HUES6 (cell line): ENCODE data around the gene SKAP2.

Source experiments
- H3K27ac ChIP-seq: 2 replicates; pipeline ENCODE4 v1.7.0; 2013; ENCODE audit warnings: low read depth, mild to moderate bottlenecking, low read length, inconsistent platforms
- H3K27me3 ChIP-seq: 2 replicates; pipeline ENCODE4 v1.6.1; 2013; ENCODE audit warnings: low read length; ENCODE audit not compliant: control insufficient read depth, insufficient read depth
- H3K36me3 ChIP-seq: 2 replicates; pipeline ENCODE4 v1.6.1; 2013; ENCODE audit warnings: low read length; ENCODE audit not compliant: control insufficient read depth, insufficient read depth
- H3K4me1 ChIP-seq: 2 replicates; pipeline ENCODE4 v1.6.1; 2013; ENCODE audit warnings: low read length; ENCODE audit not compliant: control insufficient read depth, insufficient read depth
- H3K4me3 ChIP-seq: 2 replicates; pipeline ENCODE4 v1.5.1; 2013; ENCODE audit warnings: low read depth, low read length
- H3K9ac ChIP-seq: one replicate; pipeline ENCODE4 v1.6.1; 2013; ENCODE audit warnings: mild to moderate bottlenecking, low read length
- H3K9me3 ChIP-seq: 2 replicates; pipeline ENCODE4 v1.6.1; 2013; ENCODE audit warnings: low read depth, low read length; ENCODE audit not compliant: control insufficient read depth, insufficient read depth

Gene SKAP2

DNA sequence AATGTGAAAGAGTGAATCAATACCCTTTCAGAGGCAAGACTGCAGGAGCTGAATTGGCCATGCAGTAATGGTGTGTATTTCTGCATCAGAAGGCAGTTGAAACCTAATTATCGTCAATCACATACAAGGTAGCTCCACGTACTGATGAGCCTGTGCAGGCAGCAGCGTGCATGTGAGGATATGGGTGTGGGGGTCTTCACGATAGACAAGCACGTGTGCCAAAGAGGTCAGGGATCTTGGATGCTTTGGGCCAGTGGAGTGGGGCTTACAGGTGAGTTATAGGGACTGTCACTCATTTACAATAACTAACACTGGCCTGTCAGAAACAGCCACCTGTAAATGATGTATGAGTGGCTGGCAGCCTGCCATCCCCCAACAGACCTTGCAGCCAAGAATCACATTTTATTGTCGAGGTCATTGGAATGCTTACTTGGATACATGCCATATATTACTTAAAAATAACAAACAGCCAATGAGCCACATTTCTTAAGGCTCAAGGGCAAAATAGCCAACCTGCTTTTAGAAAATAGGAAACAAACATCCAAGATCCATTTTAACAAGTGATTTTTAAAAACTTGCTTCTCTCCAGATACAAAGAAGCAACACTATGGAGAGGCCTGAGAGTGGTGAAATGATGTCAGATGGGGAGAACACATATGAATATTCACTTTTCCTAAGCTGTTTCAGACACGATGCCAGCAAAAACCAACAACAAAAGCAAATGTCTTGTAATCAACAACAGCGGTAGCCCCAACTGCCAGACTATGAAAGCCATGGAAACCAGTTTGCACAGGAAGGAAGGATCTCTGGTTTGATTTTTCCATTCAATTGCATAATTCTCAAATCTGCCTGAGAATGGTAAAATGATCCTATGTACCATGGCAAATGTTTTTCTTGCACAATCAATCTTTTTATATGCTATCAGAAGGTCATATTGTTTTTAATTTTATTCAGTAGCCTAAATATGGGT lies 210.7 kb downstream of the SKAP2 start:
- Histone ChIP-seq H3K36me3 (no peaks in the 10 kb centered on the region), H3K27ac (no peak overlapping the region; the same call in 1 of the 2 replicates), H3K27me3 (no peaks in the 10 kb centered on the region), H3K4me1 (peaks cover 44% of the 10 kb centered on the region), H3K9me3 (no peaks in the 10 kb centered on the region), H3K9ac (no peak overlapping the region), H3K4me3 (no peak overlapping the region)

GRCh38 chr7:26652401-26653100 lies 211.8 kb downstream of the SKAP2 start:
- Histone ChIP-seq H3K4me3 (no peak overlapping the region), H3K9ac (no peak overlapping the region), H3K27me3 (no peaks in the 10 kb centered on the region), H3K9me3 (no peaks in the 10 kb centered on the region), H3K36me3 (no peaks in the 10 kb centered on the region), H3K27ac (no peak overlapping the region), H3K4me1 (peaks cover 33% of the 10 kb centered on the region)

- Histone ChIP-seq H3K36me3 (no peaks in the 10 kb centered on the region), H3K9ac (no peak overlapping the region), H3K4me3 (no peak overlapping the region), H3K27me3 (no peaks in the 10 kb centered on the region), H3K4me1 (peaks cover 12% of the 10 kb centered on the region), H3K27ac (no peak overlapping the region), H3K9me3 (no peaks in the 10 kb centered on the region)
Observed at GRCh38 chr7:26650103-26650502, 214.3 kb downstream of the SKAP2 start.

GRCh38 chr7:26649388-26649787 lies 215.0 kb downstream of the SKAP2 start:
- H3K27me3 ChIP-seq = no peaks in the 10 kb centered on the region
- H3K27ac ChIP-seq = no peak overlapping the region
- no peak overlapping the region for H3K9ac ChIP-seq
- no peaks in the 10 kb centered on the region for H3K9me3 ChIP-seq
- H3K36me3 ChIP-seq = no peaks in the 10 kb centered on the region
- peaks cover 12% of the 10 kb centered on the region for H3K4me1 ChIP-seq
- no peak overlapping the region for H3K4me3 ChIP-seq

DNA sequence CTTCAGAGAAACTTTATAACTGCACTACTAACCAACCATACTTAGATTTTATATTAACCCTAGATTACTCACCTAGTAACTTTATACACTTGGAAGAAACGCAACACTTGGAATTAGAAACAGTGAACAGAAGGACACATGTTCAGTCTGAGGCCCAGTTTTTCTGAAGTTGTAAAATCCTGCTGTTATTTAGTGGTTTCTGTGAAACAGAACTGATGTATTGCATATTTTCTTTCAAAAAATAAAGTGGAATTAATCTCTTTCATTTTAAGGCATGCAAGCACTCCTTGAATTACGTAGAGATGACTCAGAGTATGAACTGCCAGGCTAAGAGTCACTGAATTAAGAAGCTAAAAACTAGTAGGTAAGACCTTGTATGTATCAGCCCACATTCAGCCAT lies 215.8 kb downstream of the SKAP2 start:
- no peaks in the 10 kb centered on the region for H3K36me3 ChIP-seq
- H3K27me3 ChIP-seq = no peaks in the 10 kb centered on the region
- H3K9me3 ChIP-seq = no peaks in the 10 kb centered on the region
- no peak overlapping the region for H3K9ac ChIP-seq
- peaks cover 4% of the 10 kb centered on the region; the same call in 1 of the 2 replicates for H3K4me1 ChIP-seq
- H3K27ac ChIP-seq = no peak overlapping the region
- no peak overlapping the region for H3K4me3 ChIP-seq

GRCh38 chr7:26646336-26647048 lies 217.9 kb downstream of the SKAP2 start:
- Histone ChIP-seq H3K36me3 (no peaks in the 10 kb centered on the region), H3K27me3 (no peaks in the 10 kb centered on the region), H3K4me3 (no peak overlapping the region), H3K9ac (no peak overlapping the region), H3K27ac (no peak overlapping the region), H3K9me3 (no peaks in the 10 kb centered on the region), H3K4me1 (no peaks in the 10 kb centered on the region)

GRCh38 chr7:26645121-26645520 lies 219.3 kb downstream of the SKAP2 start:
- Histone ChIP-seq H3K4me3 (no peak overlapping the region), H3K4me1 (no peaks in the 10 kb centered on the region), H3K36me3 (no peaks in the 10 kb centered on the region), H3K27ac (no peak overlapping the region), H3K9me3 (no peaks in the 10 kb centered on the region), H3K9ac (no peak overlapping the region), H3K27me3 (no peaks in the 10 kb centered on the region)

DNA sequence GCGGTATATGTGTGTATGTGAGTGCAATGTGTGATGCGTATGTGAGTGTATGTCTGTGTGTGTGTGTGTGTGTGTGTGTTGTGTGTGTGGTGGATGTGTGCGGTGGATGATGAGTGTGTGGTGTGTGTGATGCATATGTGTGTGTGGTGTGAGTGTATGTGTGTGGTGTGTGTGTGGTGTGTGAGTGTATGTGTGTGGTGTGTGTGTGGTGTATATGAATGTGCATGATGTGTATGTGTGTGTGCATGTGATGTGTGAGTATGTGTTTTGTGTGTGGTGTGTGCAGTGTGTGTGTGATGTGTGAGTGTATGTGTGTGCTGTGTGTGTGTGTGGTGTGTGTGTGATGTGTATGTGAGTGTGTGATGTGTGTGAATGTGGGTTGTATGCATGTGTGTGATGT lies 222.0 kb downstream of the SKAP2 start:
- Histone ChIP-seq H3K36me3 (no peaks in the 10 kb centered on the region), H3K9me3 (no peaks in the 10 kb centered on the region), H3K9ac (no peak overlapping the region), H3K4me1 (no peaks in the 10 kb centered on the region), H3K4me3 (no peak overlapping the region), H3K27ac (no peak overlapping the region), H3K27me3 (no peaks in the 10 kb centered on the region)

DNA sequence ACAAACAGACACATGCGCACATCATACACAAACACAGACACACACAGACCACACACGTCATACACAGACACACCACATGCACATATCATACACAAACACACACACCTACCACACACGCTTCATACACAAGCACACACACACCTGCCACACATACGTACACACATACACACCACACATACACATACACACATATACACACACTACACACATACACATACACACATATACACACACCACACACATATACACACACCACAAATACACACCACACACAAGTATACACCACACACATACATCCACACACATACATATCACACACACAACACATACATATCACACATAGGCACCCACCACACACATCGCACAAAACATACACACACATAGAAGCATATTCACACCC lies 224.7 kb downstream of the SKAP2 start:
- no peaks in the 10 kb centered on the region for H3K27me3 ChIP-seq
- no peak overlapping the region for H3K9ac ChIP-seq
- no peaks in the 10 kb centered on the region for H3K36me3 ChIP-seq
- no peak overlapping the region for H3K4me3 ChIP-seq
- no peak overlapping the region for H3K27ac ChIP-seq
- no peaks in the 10 kb centered on the region for H3K4me1 ChIP-seq
- H3K9me3 ChIP-seq = no peaks in the 10 kb centered on the region

DNA sequence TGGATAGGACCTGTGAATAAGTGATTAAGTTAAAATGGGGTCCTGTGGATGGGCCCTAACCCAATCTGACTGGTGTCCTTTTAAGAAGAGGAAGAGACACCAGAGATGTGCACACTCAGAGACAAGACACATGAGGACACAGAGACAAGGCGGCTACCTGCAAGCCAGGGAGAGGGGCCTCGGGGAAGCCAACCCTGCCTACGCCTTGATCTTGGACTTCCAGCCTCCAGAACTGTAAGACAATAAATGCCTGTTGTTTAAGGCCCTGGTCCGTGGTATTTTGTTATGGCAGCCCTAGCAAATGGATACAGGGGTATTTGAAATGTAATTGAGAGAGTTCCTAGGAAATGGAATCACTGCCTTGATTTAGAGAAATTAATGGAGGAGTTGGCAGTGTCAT lies 225.3 kb downstream of the SKAP2 start:
- Histone ChIP-seq H3K4me1 (no peaks in the 10 kb centered on the region), H3K9me3 (no peaks in the 10 kb centered on the region), H3K9ac (no peak overlapping the region), H3K27me3 (no peaks in the 10 kb centered on the region), H3K36me3 (no peaks in the 10 kb centered on the region), H3K27ac (no peak overlapping the region), H3K4me3 (no peak overlapping the region)

GRCh38 chr7:26638140-26638539 lies 226.2 kb downstream of the SKAP2 start:
- no peak overlapping the region for H3K27ac ChIP-seq
- H3K36me3 ChIP-seq = no peaks in the 10 kb centered on the region
- H3K9me3 ChIP-seq = no peaks in the 10 kb centered on the region
- no peaks in the 10 kb centered on the region for H3K4me1 ChIP-seq
- no peak overlapping the region for H3K4me3 ChIP-seq
- H3K27me3 ChIP-seq = no peaks in the 10 kb centered on the region
- H3K9ac ChIP-seq = no peak overlapping the region
